ENCODE data around the gene MAPK10. TPM values are rescaled to one million over a fixed set of nuclear protein-coding genes. Genes with fewer than 3 reads are reported as not detected.
"Not testable (repeated sequence)": the region's sequence is repeated elsewhere in the genome, so short reads cannot be mapped to it uniquely, and the experiment has no call there.

The MAPK10 gene
- polyA plus RNA-seq, 2 of the 4 experiments (the other 2 are of a cell fraction) = 1.4 to 3.4 TPM

- WGBS (ENCODE audit: missing lambda C conversion rate) = 0% methylated on average over 1 of the region's 1 CpG
Observed at GRCh38 chr4:86333236-86333635, 26.6 kb downstream of the MAPK10 start.

GRCh38 chr4:86330961-86331742 is 28.7 kb downstream of the MAPK10 start:
- no peak overlapping the region for H3K4me2 ChIP-seq
- ATAC-seq (no peak), DNase-seq (ENCODE audit: low read depth in 1 of 2, low spot score in 1 of 2) (no peak), FAIRE-seq (no peak)
- H3K4me1 ChIP-seq = peaks cover 3% of the 10 kb centered on the region; the same call in 1 of the 3 replicates
- no peaks in the 10 kb centered on the region for H3K9me3 ChIP-seq
- 59% methylated on average over 5 of the region's 5 CpGs for WGBS (ENCODE audit: missing lambda C conversion rate)
- no peak for TF ChIP-seq ZSCAN20 (CRISPR knock-in tag; IDR thresholded peaks at IDR 0.05)
- TF ChIP-seq SMC3 (IDR thresholded peaks at IDR 0.05) = no peak
- no peak for TF ChIP-seq NFE2L2 (conservative IDR thresholded peaks at IDR 0.05; ENCODE audit: low read length)
- no peak for TF ChIP-seq ZC3H11A (IDR thresholded peaks at IDR 0.05)
- no peak for TF ChIP-seq TFCP2L1 (CRISPR knock-in tag; IDR thresholded peaks at IDR 0.05)
- TF ChIP-seq BHLHE40 (IDR thresholded peaks at IDR 0.05; ENCODE audit: low read depth, low read length) = no peak
- no peak for TF ChIP-seq HOXA7 (CRISPR knock-in tag; IDR thresholded peaks at IDR 0.05)
- TF ChIP-seq RAD21 (conservative IDR thresholded peaks at IDR 0.05 in 1 of 2, IDR thresholded peaks at IDR 0.05 in 1 of 2) = no peak
- TF ChIP-seq TP53 (CRISPR knock-in tag; IDR thresholded peaks at IDR 0.05) = no peak
- no peak for TF ChIP-seq FOSL2 (IDR thresholded peaks at IDR 0.05)
- TF ChIP-seq FOSL2 (CRISPR knock-in tag; IDR thresholded peaks at IDR 0.05) = no peak
- no peak for TF ChIP-seq ZFP36 (IDR thresholded peaks at IDR 0.05; ENCODE audit: borderline replicate concordance, partially characterized antibody)
- no peak for TF ChIP-seq KDM1A (IDR thresholded peaks at IDR 0.05; ENCODE audit: low read depth)
- TF ChIP-seq CTCF (IDR thresholded peaks at IDR 0.05) = no peak
- no peak for TF ChIP-seq EHMT2 (IDR thresholded peaks at IDR 0.05; ENCODE audit: low read depth)
- CTCF ChIA-PET = no interaction called here
- H3K27ac ChIP-seq = no peak overlapping the region
- H3K4me3 ChIP-seq = no peak overlapping the region
- POLR2A ChIA-PET = no interaction called here

More at GRCh38 chr4:86333236-86333635, 26.6 kb downstream of the MAPK10 start:
- TF ChIP-seq FOXS1 (CRISPR knock-in tag; IDR thresholded peaks at IDR 0.05) = no peak
- Histone ChIP-seq H3K4me2 (no peak overlapping the region), H3K27ac (no peak overlapping the region), H3K4me1 (peaks cover 1% of the 10 kb centered on the region; the same call in 2 of the 3 replicates), H3K4me3 (no peak overlapping the region), H3K9me3 (no peaks in the 10 kb centered on the region)
- ATAC-seq (no peak), DNase-seq (ENCODE audit: low read depth in 1 of 2, low spot score in 1 of 2) (no peak), FAIRE-seq (no peak)
- CTCF ChIA-PET = no interaction called here
- POLR2A ChIA-PET = no interaction called here

GRCh38 chr4:86330411-86330810 is 29.4 kb downstream of the MAPK10 start:
- H3K27ac ChIP-seq; POLR2A ChIA-PET; FAIRE-seq; H3K4me1 ChIP-seq; DNase-seq (ENCODE audit: low read depth in 1 of 2, low spot score in 1 of 2); H3K9me3 ChIP-seq; H3K4me2 ChIP-seq; ATAC-seq; H3K4me3 ChIP-seq; CTCF ChIA-PET: not testable (repeated sequence)
- WGBS (ENCODE audit: missing lambda C conversion rate) = 81% methylated on average over 5 of the region's 5 CpGs

GRCh38 chr4:86329431-86329830 is 30.4 kb downstream of the MAPK10 start:
- ChIA-PET CTCF (no interaction called here), POLR2A (no interaction called here)
- H3K4me2 ChIP-seq = no peak overlapping the region
- DNase-seq (ENCODE audit: low read depth in 1 of 2, low spot score in 1 of 2) (no peak), FAIRE-seq (no peak), ATAC-seq (no peak)
- no peak overlapping the region for H3K27ac ChIP-seq
- H3K4me3 ChIP-seq = no peak overlapping the region
- TF ChIP-seq HES2 (IDR thresholded peaks at IDR 0.05) (no peak), MAFK (IDR thresholded peaks at IDR 0.05; ENCODE audit: partially characterized antibody) (no peak), NFE2L2 (conservative IDR thresholded peaks at IDR 0.05; ENCODE audit: low read length) (no peak), TFCP2L1 (CRISPR knock-in tag; IDR thresholded peaks at IDR 0.05) (no peak), TP53 (CRISPR knock-in tag; IDR thresholded peaks at IDR 0.05) (no peak), KDM1A (IDR thresholded peaks at IDR 0.05; ENCODE audit: low read depth) (no peak), EHMT2 (IDR thresholded peaks at IDR 0.05; ENCODE audit: low read depth) (no peak), HDAC2 (IDR thresholded peaks at IDR 0.05) (no peak), PHF8 (IDR thresholded peaks at IDR 0.05; ENCODE audit: borderline replicate concordance, low read depth) (no peak), CEBPB (IDR thresholded peaks at IDR 0.05) (no peak), RARB (CRISPR knock-in tag; IDR thresholded peaks at IDR 0.05) (no peak), SREBF2 (IDR thresholded peaks at IDR 0.05) (no peak), RFX5 (IDR thresholded peaks at IDR 0.05) (no peak), BHLHE40 (IDR thresholded peaks at IDR 0.05; ENCODE audit: low read depth, low read length) (no peak), REST (IDR thresholded peaks at IDR 0.05) (no peak)
- H3K9me3 ChIP-seq = no peaks in the 10 kb centered on the region
- H3K4me1 ChIP-seq = peaks cover 6% of the 10 kb centered on the region; the same call in 1 of the 3 replicates
- 93% methylated on average over 3 of the region's 3 CpGs for WGBS (ENCODE audit: missing lambda C conversion rate)
